KMS-11 (cell line): ENCODE measurements around the gene IGFBPL1.
"Not testable (repeated sequence)": the region's sequence is repeated elsewhere in the genome, so short reads cannot be mapped to it uniquely, and the experiment has no call there.

Source experiments
- H2AFZ ChIP-seq: fragments of 200-600 bp; sonication (generic); 2 replicates; pipeline ENCODE4 v1.6.1; 2016; ENCODE audit warnings: antibody characterized with exemption, mixed run types, low read depth
- H3K27ac ChIP-seq: fragments of 200-600 bp; sonication (generic); 2 replicates; pipeline ENCODE4 v1.6.1; 2016; ENCODE audit warnings: mild to moderate bottlenecking, mixed run types
- H3K27me3 ChIP-seq: fragments of 200-600 bp; sonication (generic); 2 replicates; pipeline ENCODE4 v1.6.1; 2017; ENCODE audit warnings: mild to moderate bottlenecking, low read depth, mixed run types, moderate library complexity; ENCODE audit not compliant: insufficient read depth
- H3K36me3 ChIP-seq: fragments of 200-600 bp; sonication (generic); 2 replicates; pipeline ENCODE4 v1.6.1; 2017; ENCODE audit warnings: mild to moderate bottlenecking, mixed run types; ENCODE audit not compliant: insufficient read depth
- H3K4me1 ChIP-seq: fragments of 200-600 bp; sonication (generic); 2 replicates; pipeline ENCODE4 v1.6.1; 2016; ENCODE audit warnings: mild to moderate bottlenecking, low read depth, mixed run types; ENCODE audit not compliant: poor library complexity, severe bottlenecking
- H3K4me2 ChIP-seq: fragments of 200-600 bp; sonication (generic); 2 replicates; pipeline ENCODE4 v1.7.0; 2016; ENCODE audit warnings: mild to moderate bottlenecking, mixed run types
- H3K4me3 ChIP-seq: fragments of 200-600 bp; sonication (generic); IDR thresholded peaks from 2 replicates; pipeline ENCODE4 v1.6.1; 2017; ENCODE audit warnings: low read depth, low read length, mixed read lengths; ENCODE audit not compliant: insufficient read depth
- H3K79me2 ChIP-seq: fragments of 200-600 bp; sonication (generic); 2 replicates; pipeline ENCODE4 v1.6.1; 2016; ENCODE audit warnings: low read depth, mixed run types; ENCODE audit not compliant: insufficient read depth
- H3K9ac ChIP-seq: fragments of 200-600 bp; sonication (generic); 2 replicates; pipeline ENCODE4 v1.6.1; 2016; ENCODE audit warnings: mild to moderate bottlenecking, mixed run types
- H4K20me1 ChIP-seq: fragments of 200-600 bp; sonication (generic); 2 replicates; pipeline ENCODE4 v1.6.1; 2016; ENCODE audit warnings: mild to moderate bottlenecking, mixed run types; ENCODE audit not compliant: insufficient read depth
- CTCF ChIP-seq: fragments of 200-600 bp; sonication (generic); conservative IDR thresholded peaks from 2 replicates; pipeline ENCODE4 v1.6.1; 2017; ENCODE audit warnings: low read depth, mild to moderate bottlenecking, antibody characterized with exemption, low read length, moderate library complexity, mixed read lengths

The IGFBPL1 gene

GRCh38 chr9:38423973-38424843, at the start of gene IGFBPL1:
IGFBPL1 (minus strand) TSS chr9:38424454; CDS start chr9:38424424, 30 bp downstream.
- Histone ChIP-seq H3K27me3 (no peaks in the 10 kb centered on the region), H3K36me3 (no peaks in the 10 kb centered on the region), H3K4me2 (no peak within 1 kb of the TSS), H3K4me3 (no peak within 1 kb of the TSS), H3K79me2 (no peaks in the 10 kb centered on the region), H3K27ac (no peak within 1 kb of the TSS), H2AFZ (no peak within 1 kb of the TSS), H4K20me1 (no peaks in the 10 kb centered on the region), H3K4me1 (no peaks in the 10 kb centered on the region), H3K9ac (no peak within 1 kb of the TSS)
- TF ChIP-seq CTCF, result no peak

DNA sequence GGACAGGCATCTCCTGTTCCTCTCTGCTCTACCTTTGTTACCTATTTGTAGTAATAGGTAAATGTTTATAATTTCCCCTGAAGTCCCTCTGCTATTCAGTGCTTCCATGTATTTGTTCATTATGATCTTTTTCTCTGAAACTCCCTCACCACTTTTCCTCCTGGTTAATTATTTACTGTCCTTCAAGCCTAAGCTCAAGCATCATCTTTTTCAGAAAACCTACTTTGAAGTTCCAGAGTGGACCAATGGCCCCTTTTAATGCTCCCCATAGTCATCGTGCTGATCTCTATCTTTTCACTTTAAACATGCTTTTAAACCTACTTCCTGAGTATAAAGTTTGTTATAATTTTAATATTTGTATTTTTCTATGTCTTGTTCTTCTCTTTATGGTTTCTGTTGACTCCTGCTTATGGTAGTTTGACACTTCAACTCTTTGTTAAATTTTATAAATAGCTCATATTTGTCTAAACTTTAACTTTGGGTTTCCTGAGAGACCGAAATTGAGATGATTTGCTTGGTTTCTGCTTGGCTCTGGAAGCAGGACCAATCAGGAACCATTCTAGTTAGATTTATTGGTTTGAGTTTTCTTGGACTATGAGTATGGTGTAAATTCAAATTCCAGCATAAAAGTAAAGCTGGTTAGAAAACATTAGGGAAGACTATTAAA, 48.5 kb upstream of the IGFBPL1 start:
- not testable (repeated sequence) for H3K4me1 ChIP-seq, H3K27me3 ChIP-seq, H3K27ac ChIP-seq, H4K20me1 ChIP-seq, H2AFZ ChIP-seq, H3K4me3 ChIP-seq, H3K9ac ChIP-seq, H3K79me2 ChIP-seq, H3K36me3 ChIP-seq, H3K4me2 ChIP-seq

DNA sequence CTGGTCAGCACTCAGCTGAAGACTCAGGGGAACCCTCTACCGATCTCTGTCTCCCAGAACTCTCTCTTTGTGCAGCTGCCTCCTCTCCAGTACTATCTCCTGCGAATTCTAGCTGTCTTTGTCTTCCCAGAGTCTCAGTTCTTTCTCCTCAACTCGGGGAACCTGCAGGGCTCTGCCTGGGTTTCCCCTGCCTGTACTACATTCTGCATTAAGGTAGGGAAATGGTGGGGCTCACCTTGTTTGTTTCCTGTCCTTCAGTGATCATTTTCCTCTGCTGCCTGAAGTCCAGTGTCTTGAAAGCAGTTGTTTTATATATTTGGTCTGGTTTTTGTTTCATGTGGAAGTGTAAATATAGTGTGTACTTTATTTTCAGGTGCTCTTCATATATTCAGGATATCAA, 43.1 kb upstream of the IGFBPL1 start:
- Histone ChIP-seq H2AFZ (no peak overlapping the region), H3K9ac (no peak overlapping the region), H3K27ac (no peak overlapping the region), H3K79me2 (no peaks in the 10 kb centered on the region), H3K4me1 (no peaks in the 10 kb centered on the region), H3K4me3 (no peak overlapping the region), H4K20me1 (no peaks in the 10 kb centered on the region), H3K36me3 (no peaks in the 10 kb centered on the region), H3K27me3 (no peaks in the 10 kb centered on the region), H3K4me2 (no peak overlapping the region)
- no peak for TF ChIP-seq CTCF

- no peak overlapping the region for H3K4me2 ChIP-seq
- no peaks in the 10 kb centered on the region for H4K20me1 ChIP-seq
- no peaks in the 10 kb centered on the region for H3K36me3 ChIP-seq
- H3K27ac ChIP-seq, result no peak overlapping the region
- no peak for TF ChIP-seq CTCF
- H3K4me3 ChIP-seq, result no peak overlapping the region
- no peaks in the 10 kb centered on the region for H3K79me2 ChIP-seq
- no peak overlapping the region for H2AFZ ChIP-seq
- no peaks in the 10 kb centered on the region for H3K4me1 ChIP-seq
- no peaks in the 10 kb centered on the region for H3K27me3 ChIP-seq
- H3K9ac ChIP-seq, result no peak overlapping the region
Observed at GRCh38 chr9:38453835-38454234, 29.6 kb upstream of the IGFBPL1 start.

GRCh38 chr9:38451162-38451561, 26.9 kb upstream of the IGFBPL1 start:
- no peaks in the 10 kb centered on the region for H4K20me1 ChIP-seq
- no peaks in the 10 kb centered on the region for H3K36me3 ChIP-seq
- no peaks in the 10 kb centered on the region for H3K79me2 ChIP-seq
- no peak overlapping the region for H3K4me3 ChIP-seq
- no peak overlapping the region for H3K4me2 ChIP-seq
- H2AFZ ChIP-seq, result no peak overlapping the region
- TF ChIP-seq CTCF, result no peak
- H3K27me3 ChIP-seq, result no peaks in the 10 kb centered on the region
- H3K4me1 ChIP-seq, result no peaks in the 10 kb centered on the region
- H3K9ac ChIP-seq, result no peak overlapping the region
- H3K27ac ChIP-seq, result no peak overlapping the region
